ENCODE data around the gene CHID1.

Gene CHID1

DNA sequence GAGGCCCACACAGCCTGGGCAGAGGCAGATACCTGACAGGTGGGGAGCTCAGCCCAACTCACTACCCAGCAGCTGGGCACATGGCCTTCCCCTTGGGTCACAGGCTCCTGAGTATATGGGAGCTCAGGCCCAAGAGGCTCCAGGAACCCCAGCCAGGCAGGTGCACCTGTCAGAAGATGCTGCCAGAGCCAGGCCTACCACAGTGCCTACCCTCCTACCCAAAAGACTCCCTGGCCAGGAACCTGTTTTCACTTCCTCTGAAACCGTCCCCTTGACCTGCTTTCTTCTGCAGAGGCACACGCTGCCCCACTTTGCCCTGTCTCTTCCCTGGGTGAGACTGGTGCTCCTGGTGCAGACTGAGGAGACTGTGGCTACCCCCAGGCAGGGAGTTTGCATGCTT is 2.9 kb downstream of the CHID1 start:
- H3K27ac Mint-ChIP-seq, result no peak overlapping the region
- H3K27me3 Mint-ChIP-seq (ENCODE audit: low read depth), result no peaks in the 10 kb centered on the region
- peaks cover 5% of the 10 kb centered on the region for H3K36me3 Mint-ChIP-seq (ENCODE audit: low read depth)
- no peak overlapping the region for H3K4me3 Mint-ChIP-seq
- H3K9me3 Mint-ChIP-seq, result no peaks in the 10 kb centered on the region
- H3K4me1 Mint-ChIP-seq (ENCODE audit: low read depth), result peaks cover 15% of the 10 kb centered on the region

DNA sequence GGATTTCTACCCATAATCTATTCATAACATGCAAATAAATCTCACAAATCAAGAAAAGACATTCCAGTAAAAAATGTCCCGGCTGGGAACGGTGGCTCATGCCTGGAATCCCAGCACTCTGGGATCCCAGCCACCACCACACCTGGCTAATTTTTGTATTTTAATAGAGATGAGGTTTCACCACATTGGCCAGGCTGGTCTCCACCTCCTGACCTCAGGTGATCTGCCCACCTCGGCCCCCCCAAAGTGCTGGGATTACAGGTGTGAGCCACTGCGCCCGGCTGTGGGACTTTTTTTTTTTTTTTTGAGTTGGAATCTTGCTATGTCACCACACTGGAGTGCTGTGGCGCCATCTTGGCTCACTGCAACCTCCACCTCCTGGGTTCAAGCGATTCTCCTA is 4.7 kb downstream of the CHID1 start:
- Mint-ChIP-seq H3K9me3 (no peaks in the 10 kb centered on the region), H3K4me1 (ENCODE audit: low read depth) (peaks cover 10% of the 10 kb centered on the region), H3K27ac (no peak overlapping the region), H3K27me3 (ENCODE audit: low read depth) (no peaks in the 10 kb centered on the region), H3K4me3 (no peak overlapping the region), H3K36me3 (ENCODE audit: low read depth) (peaks cover 9% of the 10 kb centered on the region)

DNA sequence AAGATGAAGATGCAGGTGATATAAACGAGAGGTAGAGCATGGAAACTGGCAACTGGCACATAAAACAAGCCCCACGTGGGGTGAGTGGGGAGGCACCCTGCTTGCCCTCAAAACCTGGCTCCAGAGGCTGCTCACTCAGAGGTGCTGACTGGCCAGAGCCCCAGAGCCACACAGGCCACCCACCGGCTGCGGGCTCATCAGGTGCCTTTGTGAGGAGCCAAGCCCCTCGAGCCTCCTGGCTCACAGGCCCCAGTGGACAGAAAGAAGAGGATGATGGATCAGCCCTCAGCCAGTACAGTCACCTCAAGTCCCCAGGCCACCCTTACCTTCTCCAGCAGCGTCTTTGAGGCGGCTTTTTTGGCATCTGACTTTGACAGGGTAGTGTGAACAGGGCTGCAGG is 6.2 kb downstream of the CHID1 start:
- Mint-ChIP-seq H3K36me3 (ENCODE audit: low read depth) (peaks cover 9% of the 10 kb centered on the region), H3K4me1 (ENCODE audit: low read depth) (peaks cover 6% of the 10 kb centered on the region), H3K9me3 (no peaks in the 10 kb centered on the region), H3K27me3 (ENCODE audit: low read depth) (no peaks in the 10 kb centered on the region), H3K4me3 (no peak overlapping the region), H3K27ac (no peak overlapping the region)

DNA sequence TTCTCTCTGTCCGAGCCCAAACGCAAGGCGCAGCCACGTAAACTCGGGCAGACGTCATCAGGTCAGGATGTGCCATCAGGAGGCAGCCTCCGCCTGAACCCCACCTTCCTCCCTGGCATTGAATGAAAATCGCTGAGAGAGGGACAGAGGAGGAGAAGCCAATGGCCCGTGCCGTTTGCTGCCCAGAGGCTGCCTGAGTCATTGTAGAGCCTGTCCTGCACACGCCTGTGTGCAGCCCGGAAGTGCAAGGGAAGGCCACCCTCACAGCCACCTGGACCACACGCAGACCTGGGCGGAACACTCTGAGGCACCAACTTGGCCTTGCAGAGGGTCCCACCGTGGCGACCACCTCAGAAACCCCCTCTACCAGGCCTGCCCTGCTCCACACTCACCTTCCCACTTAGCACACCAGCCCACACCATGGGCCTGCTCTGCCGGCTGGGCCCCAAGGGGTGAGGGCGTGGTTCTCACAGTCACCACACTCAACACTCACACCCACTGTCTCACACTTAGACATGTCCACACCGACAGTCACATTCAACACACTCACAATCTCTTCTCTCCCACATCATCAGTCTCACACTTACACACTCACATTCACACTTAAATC is 9.1 kb downstream of the CHID1 start:
- Mint-ChIP-seq H3K9me3 (no peaks in the 10 kb centered on the region), H3K4me1 (ENCODE audit: low read depth) (no peaks in the 10 kb centered on the region), H3K4me3 (no peak overlapping the region), H3K36me3 (ENCODE audit: low read depth) (peaks cover 9% of the 10 kb centered on the region), H3K27me3 (ENCODE audit: low read depth) (no peaks in the 10 kb centered on the region), H3K27ac (no peak overlapping the region)

DNA sequence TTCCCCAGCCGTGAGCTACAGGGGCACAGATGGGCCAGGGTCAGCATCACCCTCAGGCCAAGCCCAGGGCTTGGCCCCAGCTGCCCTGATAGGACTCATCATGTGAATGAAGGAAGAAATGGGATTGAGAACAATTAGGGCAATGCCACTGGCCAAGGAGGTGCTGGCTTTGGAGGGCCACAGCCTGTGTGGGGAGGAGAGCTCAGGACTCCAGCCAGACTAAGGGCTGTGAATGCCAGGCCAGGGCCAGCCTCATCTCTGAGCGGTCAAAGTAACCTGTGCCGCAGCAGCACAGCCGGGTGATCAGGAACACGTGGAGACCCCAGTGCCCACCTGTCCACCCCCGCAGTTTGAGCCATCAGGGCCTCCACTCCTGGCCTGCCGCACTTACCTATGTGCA is 10.1 kb downstream of the CHID1 start:
- Mint-ChIP-seq H3K27me3 (ENCODE audit: low read depth) (no peaks in the 10 kb centered on the region), H3K36me3 (ENCODE audit: low read depth) (peaks cover 9% of the 10 kb centered on the region), H3K9me3 (no peaks in the 10 kb centered on the region), H3K4me3 (no peak overlapping the region), H3K4me1 (ENCODE audit: low read depth) (no peaks in the 10 kb centered on the region), H3K27ac (no peak overlapping the region)

DNA sequence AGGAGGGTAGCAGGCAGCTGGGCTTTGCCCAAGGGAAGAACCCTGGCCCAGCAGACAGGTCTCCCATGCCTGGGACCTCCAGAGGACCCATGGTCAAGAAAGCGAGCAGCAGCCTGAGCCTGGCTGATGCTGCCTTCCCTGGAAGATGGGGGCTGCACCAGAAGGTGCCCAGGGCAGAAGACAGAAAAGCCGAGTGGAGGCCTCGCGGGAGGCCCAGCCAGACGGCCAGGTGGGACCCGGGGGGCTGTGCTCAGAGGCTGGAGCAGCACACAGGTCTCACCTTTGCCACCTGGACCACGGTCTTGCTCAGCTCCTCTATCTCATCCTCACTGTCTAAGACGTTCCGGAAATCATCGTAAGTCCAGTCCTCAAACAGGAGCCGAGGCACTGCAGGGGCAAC is 10.9 kb downstream of the CHID1 start:
- H3K36me3 Mint-ChIP-seq (ENCODE audit: low read depth), result peaks cover 9% of the 10 kb centered on the region
- no peak overlapping the region for H3K27ac Mint-ChIP-seq
- H3K9me3 Mint-ChIP-seq, result no peaks in the 10 kb centered on the region
- H3K27me3 Mint-ChIP-seq (ENCODE audit: low read depth), result no peaks in the 10 kb centered on the region
- no peaks in the 10 kb centered on the region for H3K4me1 Mint-ChIP-seq (ENCODE audit: low read depth)
- no peak overlapping the region for H3K4me3 Mint-ChIP-seq

DNA sequence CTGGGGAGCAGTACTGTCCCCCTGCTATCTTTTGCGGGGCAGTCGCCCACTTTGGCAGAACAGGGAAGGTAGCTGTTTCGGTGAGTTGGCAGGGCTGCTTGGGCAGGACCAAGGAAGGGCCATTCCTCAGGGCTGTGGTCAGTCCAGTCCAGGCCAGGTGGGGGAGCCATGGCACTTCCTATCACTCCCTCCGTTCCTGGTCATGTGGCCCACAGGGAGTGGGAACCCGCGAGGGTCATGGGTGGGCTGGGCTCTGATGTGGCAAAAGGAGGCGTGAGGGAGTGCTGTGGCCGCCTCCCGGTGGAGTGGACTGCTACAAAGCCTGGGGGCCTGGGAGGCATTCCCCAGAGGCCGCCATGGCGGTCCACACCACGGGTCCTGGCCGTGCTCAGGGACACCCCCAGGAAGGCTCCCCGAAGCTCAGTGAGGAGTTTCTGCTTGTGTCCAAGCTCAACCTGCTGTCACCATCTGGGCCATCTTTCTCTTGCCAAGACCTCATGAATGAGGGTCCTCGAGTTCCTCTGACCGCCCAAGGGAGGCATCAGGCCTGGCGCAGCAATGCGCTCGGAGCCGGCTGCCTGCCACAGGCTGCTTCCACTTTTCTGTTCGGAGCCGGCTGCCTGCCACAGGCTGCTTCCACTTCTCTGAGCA is 11.9 kb downstream of the CHID1 start:
- no peaks in the 10 kb centered on the region for H3K4me1 Mint-ChIP-seq (ENCODE audit: low read depth)
- peaks cover 4% of the 10 kb centered on the region for H3K36me3 Mint-ChIP-seq (ENCODE audit: low read depth)
- no peaks in the 10 kb centered on the region for H3K9me3 Mint-ChIP-seq
- no peaks in the 10 kb centered on the region for H3K27me3 Mint-ChIP-seq (ENCODE audit: low read depth)
- H3K27ac Mint-ChIP-seq, result no peak overlapping the region
- no peak overlapping the region for H3K4me3 Mint-ChIP-seq

DNA sequence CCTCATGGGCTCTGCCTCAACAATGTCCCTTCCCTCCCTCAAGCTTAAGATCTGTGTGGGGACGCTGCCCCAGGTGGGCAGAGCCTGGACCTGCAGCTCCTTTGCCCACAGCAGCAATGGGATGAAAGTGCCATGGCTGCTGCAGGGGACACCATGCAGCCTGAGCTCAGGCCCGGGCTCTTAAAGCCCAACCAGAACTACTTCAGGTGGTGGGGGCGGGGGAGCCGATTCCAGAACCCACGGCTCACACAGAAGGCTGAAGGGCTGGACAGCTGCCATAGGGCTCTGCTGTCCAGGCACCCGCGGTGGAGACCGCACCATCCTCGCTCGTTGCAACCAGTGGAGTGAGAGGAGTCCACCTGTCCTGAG is 12.5 kb downstream of the CHID1 start:
- H3K27ac Mint-ChIP-seq, result no peak overlapping the region
- no peaks in the 10 kb centered on the region for H3K4me1 Mint-ChIP-seq (ENCODE audit: low read depth)
- no peaks in the 10 kb centered on the region for H3K27me3 Mint-ChIP-seq (ENCODE audit: low read depth)
- no peaks in the 10 kb centered on the region for H3K9me3 Mint-ChIP-seq
- no peak overlapping the region for H3K4me3 Mint-ChIP-seq
- peaks cover 4% of the 10 kb centered on the region for H3K36me3 Mint-ChIP-seq (ENCODE audit: low read depth)

DNA sequence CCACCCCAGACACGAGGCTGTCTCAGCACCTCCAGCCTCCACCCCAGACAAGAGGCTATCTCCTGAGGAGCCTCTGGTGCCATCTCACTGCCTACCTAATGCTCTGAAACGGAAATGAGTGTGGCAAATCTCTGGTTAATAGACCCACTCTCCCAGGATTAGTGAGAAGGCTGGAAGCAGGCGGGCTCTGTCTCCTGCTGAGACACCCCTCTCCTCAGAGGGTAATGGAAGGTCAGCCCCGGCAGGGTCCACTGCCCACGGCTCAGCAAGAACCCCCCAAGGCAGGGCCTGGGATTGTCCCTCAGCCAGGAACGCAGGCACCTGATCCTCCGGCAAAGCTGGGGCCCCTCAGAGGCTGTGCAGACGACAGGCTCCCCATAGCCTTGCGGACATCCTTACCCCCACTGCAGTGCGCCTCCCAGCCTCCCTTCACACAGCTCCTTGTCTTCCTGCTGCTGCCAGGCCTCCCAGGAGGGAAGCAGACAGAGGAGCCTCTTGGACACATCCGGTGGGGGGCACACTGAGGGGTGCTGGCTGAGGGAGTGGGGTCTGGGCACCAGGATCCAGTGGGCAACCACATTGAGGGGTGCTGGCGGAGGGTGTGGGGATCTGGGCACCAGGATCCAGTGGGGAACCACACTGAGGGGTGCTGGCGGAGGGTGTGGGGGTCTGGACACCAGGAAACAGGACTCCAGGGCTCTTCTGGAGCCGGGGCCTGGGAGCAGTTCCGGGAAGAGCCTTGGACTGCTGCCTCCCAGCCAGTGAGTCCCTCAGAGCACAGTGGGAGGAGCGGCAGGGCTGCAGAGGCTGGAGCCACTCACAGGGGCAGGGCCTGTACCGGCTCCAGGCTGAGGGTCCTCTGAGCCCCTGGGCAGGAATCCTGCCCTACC is 13.1 kb downstream of the CHID1 start:
- Mint-ChIP-seq H3K4me3 (no peak overlapping the region), H3K4me1 (ENCODE audit: low read depth) (no peaks in the 10 kb centered on the region), H3K36me3 (ENCODE audit: low read depth) (peaks cover 4% of the 10 kb centered on the region), H3K27ac (no peak overlapping the region), H3K9me3 (no peaks in the 10 kb centered on the region), H3K27me3 (ENCODE audit: low read depth) (no peaks in the 10 kb centered on the region)

DNA sequence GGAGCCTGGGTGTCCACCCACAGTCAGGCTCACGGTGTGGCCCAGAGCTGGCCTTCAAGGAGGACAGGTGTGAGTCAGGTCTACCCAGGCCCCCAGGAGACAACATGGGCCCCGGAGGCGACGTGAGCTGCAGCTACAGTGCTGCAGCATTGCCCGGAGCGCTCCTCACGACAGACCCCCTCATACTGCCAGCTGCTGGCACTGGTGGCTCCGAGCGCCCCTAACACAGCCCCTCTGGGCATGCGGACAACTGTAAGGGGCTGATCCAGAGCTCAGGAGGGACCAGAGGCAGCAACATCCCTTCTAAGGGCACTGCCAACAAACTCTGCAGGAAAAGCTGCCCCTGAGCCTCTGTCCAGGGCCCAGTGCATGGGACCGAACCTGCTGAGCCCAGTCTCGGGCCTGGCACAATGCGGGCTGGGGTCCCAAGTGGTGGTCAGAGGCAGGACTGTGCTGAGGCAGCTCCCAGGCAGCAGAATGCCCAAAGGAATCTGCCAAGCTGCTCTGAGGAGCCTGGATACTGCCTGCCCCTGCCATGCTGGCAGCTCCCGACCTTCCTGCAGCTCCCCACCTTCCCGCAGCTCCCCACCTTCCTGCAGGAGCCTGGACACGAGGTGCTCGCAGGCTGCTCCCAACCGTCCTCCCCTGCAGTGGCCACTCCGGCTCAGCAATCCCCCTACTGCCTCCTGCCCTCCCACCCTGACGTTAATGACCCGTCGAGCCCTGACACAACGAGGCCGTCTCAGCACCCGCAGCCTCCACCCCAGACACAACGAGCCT is 15.1 kb downstream of the CHID1 start:
- H3K27ac Mint-ChIP-seq, result no peak overlapping the region
- H3K36me3 Mint-ChIP-seq (ENCODE audit: low read depth), result no peaks in the 10 kb centered on the region
- H3K4me1 Mint-ChIP-seq (ENCODE audit: low read depth), result no peaks in the 10 kb centered on the region
- no peaks in the 10 kb centered on the region for H3K27me3 Mint-ChIP-seq (ENCODE audit: low read depth)
- no peaks in the 10 kb centered on the region for H3K9me3 Mint-ChIP-seq
- H3K4me3 Mint-ChIP-seq, result no peak overlapping the region

DNA sequence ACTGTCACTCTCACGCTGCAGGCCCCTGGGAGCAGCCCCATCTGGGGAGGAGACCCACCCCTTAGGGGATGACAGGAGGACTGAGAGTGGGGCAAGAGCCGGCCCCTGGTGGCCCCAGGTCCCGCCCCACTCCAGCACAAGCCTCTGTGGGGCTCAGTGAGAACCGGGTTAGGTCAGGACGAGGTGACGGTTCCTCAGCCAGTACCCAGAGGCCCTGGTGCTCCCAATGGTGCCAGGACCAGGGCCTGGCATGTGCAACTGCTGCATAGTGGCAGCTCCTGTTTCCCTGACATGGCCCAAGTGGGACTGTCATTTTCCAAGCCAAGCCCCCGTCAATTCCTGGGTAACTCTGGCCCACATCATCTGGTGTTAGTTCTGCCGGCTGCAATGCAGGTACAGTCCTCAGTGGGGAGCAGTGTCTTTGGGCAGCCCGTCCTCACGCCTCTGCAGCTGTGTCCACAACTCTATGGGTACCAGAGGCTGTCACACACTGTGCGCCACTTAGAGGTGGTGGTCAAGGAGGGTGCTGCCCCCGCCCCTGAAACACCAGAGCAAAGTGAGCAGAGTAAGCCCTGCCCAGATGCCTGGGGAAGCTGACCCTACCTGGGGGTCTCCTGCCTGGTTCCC is 15.9 kb downstream of the CHID1 start:
- H3K27me3 Mint-ChIP-seq (ENCODE audit: low read depth), result no peaks in the 10 kb centered on the region
- H3K4me1 Mint-ChIP-seq (ENCODE audit: low read depth), result no peaks in the 10 kb centered on the region
- H3K36me3 Mint-ChIP-seq (ENCODE audit: low read depth), result no peaks in the 10 kb centered on the region
- no peaks in the 10 kb centered on the region for H3K9me3 Mint-ChIP-seq
- H3K4me3 Mint-ChIP-seq, result no peak overlapping the region
- no peak overlapping the region for H3K27ac Mint-ChIP-seq

DNA sequence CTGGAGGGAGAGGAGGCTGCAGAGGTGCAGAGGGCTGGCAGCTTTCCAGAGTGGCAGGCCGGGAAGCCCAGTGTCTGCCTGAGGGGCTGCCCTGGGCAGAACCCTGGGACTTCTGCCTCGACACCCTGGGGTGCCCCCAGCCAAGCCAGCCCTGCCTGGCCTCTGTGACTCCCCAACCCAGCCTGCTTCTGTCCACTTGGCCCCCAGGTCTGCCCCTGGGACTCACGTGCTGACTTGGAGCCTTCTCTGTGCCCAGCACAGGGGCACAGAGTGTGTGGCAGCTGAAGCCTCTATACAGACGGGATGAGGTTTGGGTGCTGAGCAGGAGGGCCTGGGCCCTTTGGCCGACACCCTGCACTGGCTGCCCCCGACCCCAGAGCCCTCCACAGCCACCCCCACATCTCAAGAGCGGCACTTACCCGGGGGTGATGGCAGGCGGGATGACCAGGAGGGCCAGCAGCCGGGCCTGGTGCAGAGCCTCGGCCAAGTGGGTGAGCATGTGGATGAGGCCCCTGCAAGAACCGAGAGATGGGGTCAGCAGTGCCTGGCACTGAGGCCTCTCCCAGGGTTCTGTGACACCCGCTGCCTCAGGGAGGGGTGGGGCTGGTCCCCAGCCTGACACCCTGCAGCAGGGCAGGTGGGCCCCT is 17.5 kb downstream of the CHID1 start:
- no peaks in the 10 kb centered on the region for H3K9me3 Mint-ChIP-seq
- H3K27me3 Mint-ChIP-seq (ENCODE audit: low read depth), result no peaks in the 10 kb centered on the region
- no peaks in the 10 kb centered on the region for H3K36me3 Mint-ChIP-seq (ENCODE audit: low read depth)
- H3K4me1 Mint-ChIP-seq (ENCODE audit: low read depth), result no peaks in the 10 kb centered on the region
- no peak overlapping the region for H3K27ac Mint-ChIP-seq
- no peak overlapping the region for H3K4me3 Mint-ChIP-seq

DNA sequence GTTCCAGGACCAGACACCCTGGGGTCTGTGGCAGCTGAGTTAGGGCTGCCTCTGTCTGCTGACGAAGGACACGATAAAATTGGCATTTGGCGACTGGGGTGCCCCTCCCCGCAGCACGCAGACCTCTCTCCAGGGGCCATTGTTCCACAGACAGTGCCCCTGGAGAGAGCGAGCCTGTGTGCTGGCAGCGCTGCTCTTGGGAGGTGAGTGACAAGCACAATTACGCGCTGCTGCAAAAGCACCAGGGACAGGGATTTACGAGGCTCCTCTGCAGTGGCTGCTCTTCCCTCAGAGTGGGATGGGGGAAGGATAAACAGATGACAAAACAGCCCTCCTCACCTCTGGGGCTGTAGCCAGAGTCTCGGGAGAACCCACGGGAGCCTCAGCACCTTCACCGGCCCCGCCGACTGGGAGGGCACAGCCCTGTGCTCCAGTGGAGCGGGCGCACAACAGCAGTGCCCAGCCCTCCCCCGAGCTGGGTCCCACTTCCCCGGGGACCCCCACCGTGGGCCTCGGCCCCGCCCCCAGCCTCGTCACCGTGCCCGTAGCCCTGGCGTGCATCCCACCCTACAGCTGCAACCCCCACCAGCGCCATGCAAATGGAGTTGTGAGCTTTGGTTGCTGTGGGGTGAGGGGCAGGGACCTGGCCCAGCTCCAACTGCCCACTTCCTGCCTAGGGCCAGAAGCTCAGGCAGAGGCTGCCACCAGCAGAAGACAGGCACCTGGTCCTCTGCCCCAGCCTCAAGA is 19.6 kb downstream of the CHID1 start:
- H3K4me3 Mint-ChIP-seq, result no peak overlapping the region
- H3K27ac Mint-ChIP-seq, result no peak overlapping the region
- peaks cover 3% of the 10 kb centered on the region for H3K36me3 Mint-ChIP-seq (ENCODE audit: low read depth)
- H3K27me3 Mint-ChIP-seq (ENCODE audit: low read depth), result no peaks in the 10 kb centered on the region
- no peaks in the 10 kb centered on the region for H3K4me1 Mint-ChIP-seq (ENCODE audit: low read depth)
- no peaks in the 10 kb centered on the region for H3K9me3 Mint-ChIP-seq
